ENCODE data around the gene RESF1. TPM values are rescaled to one million over a fixed set of nuclear protein-coding genes. Genes with fewer than 3 reads are reported as not detected.

RESF1 gene
- total RNA-seq, 1 experiment from 2014 or later, result 14.8 TPM

GRCh38 chr12:32005496-32006125 lies 46.4 kb downstream of the RESF1 start:
- H3K9me2 ChIP-seq (replicated peaks; ENCODE audit: low read length), result no peaks in the 10 kb centered on the region
- TF ChIP-seq CTCF (conservative IDR thresholded peaks at IDR 0.05; ENCODE audit: low read depth, low read length) (no peak), EZH2phosphoT487 (IDR thresholded peaks at IDR 0.05; ENCODE audit: borderline replicate concordance, low read length) (no peak), EZH2 (IDR thresholded peaks at IDR 0.05; ENCODE audit: low read length, unreplicated experiment) (no peak)
- POLR2A ChIA-PET (ENCODE audit: unreplicated experiment), result no interaction called here
- no peaks in the 10 kb centered on the region for H3K9me3 ChIP-seq (ENCODE audit: low read length)
- no peaks in the 10 kb centered on the region for H3K27me3 ChIP-seq (ENCODE audit: low read length)
- ATAC-seq (no peak), DNase-seq (no peak)
- H3K4me3 ChIP-seq (ENCODE audit: low read length), result no peak overlapping the region
- no peaks in the 10 kb centered on the region for H3F3A ChIP-seq (ENCODE audit: low read length, unreplicated experiment)
- CTCF ChIA-PET, result interaction anchor here (0.8 kb wide), 1 partner anchor 352 kb away, joined by 3 read pairs; no protein-coding TSS in a partner anchor
- H2AFZ ChIP-seq (ENCODE audit: low read length), result no peak overlapping the region
- intact Hi-C loops (cut with micrococcal nuclease), result no loop called here
- H3K9ac ChIP-seq (ENCODE audit: low read length), result no peak overlapping the region
- no peaks in the 10 kb centered on the region for H3K36me3 ChIP-seq (ENCODE audit: low read depth, low read length)
- H3K4me2 ChIP-seq (ENCODE audit: low read length), result no peak overlapping the region
- no peaks in the 10 kb centered on the region for H3K4me1 ChIP-seq (ENCODE audit: insufficient read depth, low read length)
- H4K20me1 ChIP-seq (ENCODE audit: low read length), result no peaks in the 10 kb centered on the region
- no peaks in the 10 kb centered on the region for H3K79me2 ChIP-seq (ENCODE audit: low read length)
- H3K27ac ChIP-seq (ENCODE audit: low read length), result no peak overlapping the region
- no TSS peak for BruUV-seq (replicated peaks)

Other genes starting within 250 kb of the RESF1 start
- gene AMN1, start 230.4 kb upstream of the RESF1 start, total RNA-seq (2014; rRNA removed), result 2.1 and 3.9 TPM in 2 replicates
- gene BICD1, start 147.4 kb downstream of the RESF1 start, total RNA-seq (2014; rRNA removed), result 9.2 and 15.7 TPM in 2 replicates

All from PC-3 (cell line).